SK-N-SH (cell line): Measurements from ENCODE around the gene ASF1B. TPM values are rescaled to one million over a fixed set of nuclear protein-coding genes. Genes with fewer than 3 reads are reported as not detected.

Source experiments
- CTCF ChIA-PET: fragments of 300-600, 350-600 bp; formaldehyde crosslinking; extraction: SDS; loops from one replicate; lab custom pipeline; 2021; lab: Yijun Ruan, JAX
- POLR2A ChIA-PET: fragments of 350-600 bp; sonication (Branson Sonifier 250); formaldehyde crosslinking; extraction: SDS; loops from one replicate; lab custom pipeline; 2020; ENCODE audit warnings: antibody characterized with exemption, inconsistent platforms; lab: Yijun Ruan, JAX
- DNase-seq: peaks from one replicate; pipeline ENCODE4 v3.0.0; 2012
- H2AFZ ChIP-seq: fragments of 200-600 bp; sonication (generic); 2 replicates; pipeline ENCODE4 v1.8.1; 2016; ENCODE audit warnings: antibody characterized with exemption, mild to moderate bottlenecking, low read depth
- H3F3A ChIP-seq: fragments of 200-600 bp; sonication (generic); replicated peaks from 2 replicates; pipeline ENCODE3; 2016; ENCODE audit warnings: antibody characterized with exemption, mild to moderate bottlenecking; ENCODE audit not compliant: insufficient read depth
- H3K27ac ChIP-seq, 2 experiments: fragments of 200-500 bp in 1 of 2; fragments of 200-600 bp in 1 of 2; sonication (Bioruptor generic) in 1 of 2; sonication (generic), shearing (Covaris generic) in 1 of 2; 2 replicates each; pipeline versions ENCODE4 v1.5.1 to v1.6.1; 2014 to 2016; ENCODE audit warnings: low read depth in 2 of 2, inconsistent platforms in 1 of 2, low read length in 1 of 2, mild to moderate bottlenecking in 1 of 2, mixed read lengths in 1 of 2
- H3K27me3 ChIP-seq: fragments of 200-600 bp; sonication (generic), shearing (Covaris generic); 2 replicates; pipeline ENCODE4 v1.6.1; 2016; ENCODE audit warnings: mixed run types; ENCODE audit not compliant: insufficient read depth
- H3K36me3 ChIP-seq, 2 experiments: fragments of 200-500 bp in 1 of 2; fragments of 200-600 bp in 1 of 2; sonication (Bioruptor generic) in 1 of 2; sonication (generic) in 1 of 2; replicated peaks in 1 of 2; 2 replicates each; pipeline versions ENCODE3 to v1.5.1; 2014 to 2016; ENCODE audit warnings: low read length in 1 of 2, mild to moderate bottlenecking in 1 of 2; ENCODE audit not compliant: insufficient read depth in 2 of 2, control insufficient read depth in 1 of 2
- H3K4me1 ChIP-seq, 2 experiments: fragments of 200-500 bp in 1 of 2; fragments of 200-600 bp in 1 of 2; sonication (Bioruptor generic) in 1 of 2; sonication (generic), shearing (Covaris generic) in 1 of 2; 2 replicates each; pipeline versions ENCODE4 v1.5.1 to v1.6.1; 2014 to 2016; ENCODE audit warnings: low read depth in 1 of 2, low read length in 1 of 2, mixed run types in 1 of 2; ENCODE audit not compliant: insufficient read depth in 2 of 2, control insufficient read depth in 1 of 2
- H3K4me2 ChIP-seq: fragments of 200-600 bp; sonication (generic), shearing (Covaris generic); 2 replicates; pipeline ENCODE4 v1.6.1; 2017; ENCODE audit warnings: mixed run types
- H3K4me3 ChIP-seq, 2 experiments: fragments of 200-500 bp in 1 of 2; fragments of 200-600 bp in 1 of 2; sonication (Bioruptor generic) in 1 of 2; sonication (generic), shearing (Covaris generic) in 1 of 2; 2 replicates each; pipeline versions ENCODE4 v1.5.1 to v1.8.1; 2014 to 2016; ENCODE audit warnings: low read depth in 2 of 2, inconsistent platforms in 1 of 2, low read length in 1 of 2, mild to moderate bottlenecking in 1 of 2, mixed read lengths in 1 of 2, moderate library complexity in 1 of 2
- H3K79me2 ChIP-seq: fragments of 200-600 bp; sonication (generic); 2 replicates; pipeline ENCODE4 v1.8.1; 2017; ENCODE audit warnings: mild to moderate bottlenecking; ENCODE audit not compliant: insufficient read depth
- H3K9ac ChIP-seq: fragments of 200-600 bp; sonication (generic); 2 replicates; pipeline ENCODE4 v1.6.1; 2017; ENCODE audit warnings: mixed run types
- H3K9me2 ChIP-seq: fragments of 200-600 bp; sonication (generic); 2 replicates; pipeline ENCODE4 v1.6.1; 2017; ENCODE audit warnings: mixed run types
- H3K9me3 ChIP-seq: fragments of 200-600 bp; sonication (generic); 2 replicates; pipeline ENCODE4 v1.6.1; 2017; ENCODE audit warnings: mixed run types, mild to moderate bottlenecking, moderate library complexity
- H4K20me1 ChIP-seq: fragments of 200-600 bp; sonication (generic); 2 replicates; pipeline ENCODE4 v1.6.1; 2017; ENCODE audit warnings: mild to moderate bottlenecking, mixed run types; ENCODE audit not compliant: insufficient read depth
- CHD2 ChIP-seq: fragments of 150-350 bp; IDR thresholded peaks from 2 replicates; pipeline ENCODE4 v1.6.1; 2018; ENCODE audit warnings: low read length; ENCODE audit not compliant: partially characterized antibody
- CTCF ChIP-seq: fragments of 200-600 bp; sonication (generic); IDR thresholded peaks from 2 replicates; pipeline ENCODE4 v1.6.1; 2017; ENCODE audit warnings: antibody characterized with exemption, mild to moderate bottlenecking, moderate library complexity
- ELF1 ChIP-seq: IDR thresholded peaks from 2 replicates; pipeline ENCODE4 v1.4.0; 2012
- FOSL2 ChIP-seq: IDR thresholded peaks from 2 replicates; pipeline ENCODE4 v1.4.0; 2012; ENCODE audit warnings: low read depth, mild to moderate bottlenecking, moderate library complexity, borderline replicate concordance
- FOXJ3 ChIP-seq: sonication (generic); formaldehyde crosslinking; IDR thresholded peaks from 2 replicates; pipeline ENCODE4 v1.5.1; 2020; ENCODE audit warnings: mild to moderate bottlenecking, missing genetic modification reagents
- FOXM1 ChIP-seq: IDR thresholded peaks from 2 replicates; pipeline ENCODE4 v1.4.0; 2012; ENCODE audit warnings: low read depth, mild to moderate bottlenecking
- GABPA ChIP-seq: IDR thresholded peaks from 2 replicates; pipeline ENCODE4 v1.4.0; 2012; ENCODE audit warnings: low read depth, mild to moderate bottlenecking
- GATA2 ChIP-seq: sonication (generic); formaldehyde crosslinking; IDR thresholded peaks from 2 replicates; pipeline ENCODE4 v1.5.0; 2020; ENCODE audit warnings: mild to moderate bottlenecking, missing genetic modification reagents
- MEF2A ChIP-seq: IDR thresholded peaks from 2 replicates; pipeline ENCODE4 v1.4.0; 2012; ENCODE audit warnings: low read depth, borderline replicate concordance
- NFIC ChIP-seq: IDR thresholded peaks from 2 replicates; pipeline ENCODE4 v1.4.0; 2012; ENCODE audit warnings: borderline replicate concordance
- POLR2AphosphoS5 ChIP-seq: IDR thresholded peaks from 2 replicates; pipeline ENCODE4 v1.6.1; 2012; ENCODE audit warnings: low read depth, low read length
- REST ChIP-seq: IDR thresholded peaks from 2 replicates; pipeline ENCODE4 v1.6.1; 2012; ENCODE audit warnings: mild to moderate bottlenecking, low read depth, low read length, moderate library complexity
- RFX5 ChIP-seq: IDR thresholded peaks from 2 replicates; pipeline ENCODE4 v1.6.1; 2012; ENCODE audit warnings: mild to moderate bottlenecking, improper control_type of control experiment, low read length
- SIN3A ChIP-seq: IDR thresholded peaks from 2 replicates; pipeline ENCODE4 v1.6.1; 2012; ENCODE audit warnings: low read depth, mild to moderate bottlenecking, low read length, moderate library complexity, borderline replicate concordance
- TCF12 ChIP-seq: IDR thresholded peaks from 2 replicates; pipeline ENCODE4 v1.4.0; 2012
- USF1 ChIP-seq: IDR thresholded peaks from 2 replicates; pipeline ENCODE4 v1.4.0; 2012; ENCODE audit warnings: low read depth, borderline replicate concordance
- ZBTB33 ChIP-seq: IDR thresholded peaks from 2 replicates; pipeline ENCODE4 v1.4.0; 2012; ENCODE audit warnings: low read depth, borderline replicate concordance
- WGBS: methylation state at CpG from one replicate; pipeline ENCODE4 v1.1.6; 2017; ENCODE audit warnings: low lambda C conversion rate; 5-methylcytosine and 5-hydroxymethylcytosine counted together
- polyA plus RNA-seq, 3 experiments: library from polyadenylated mRNA; depleted of rRNA; stranded (reverse); fragments of >200 nt; gene quantifications; 2 replicates each; pipeline ENCODE4 v1.2.3, GENCODE V29; 2012

The ASF1B gene
- polyA plus RNA-seq, 1 of the 3 experiments (the other 2 are of a cell fraction), result 19.0 TPM

- H3F3A ChIP-seq, result no peaks in the 10 kb centered on the region
- no peak overlapping the region for H2AFZ ChIP-seq
- no peaks in the 10 kb centered on the region for H3K4me1 ChIP-seq
- no peak overlapping the region for H3K9ac ChIP-seq
- H3K9me3 ChIP-seq, result no peaks in the 10 kb centered on the region
- H3K36me3 ChIP-seq, result peaks cover 0 to 3% of the 10 kb centered on the region in 2 experiments
- H3K9me2 ChIP-seq, result no peaks in the 10 kb centered on the region
- H3K27me3 ChIP-seq, result no peaks in the 10 kb centered on the region
- H3K4me2 ChIP-seq, result no peak overlapping the region
- peaks cover 21% of the 10 kb centered on the region; the same call in 1 of the 2 replicates for H3K79me2 ChIP-seq
- H4K20me1 ChIP-seq, result no peaks in the 10 kb centered on the region
- ChIA-PET POLR2A (no interaction called here), CTCF (interaction anchor here (1.2 kb wide), 1 partner anchor 29 kb away, joined by 3 read pairs; the partner anchor contains the start of gene ASF1B)
- no peak for DNase-seq
- no peak overlapping the region for H3K27ac ChIP-seq
- 77% methylated on average over 6 of the region's 23 CpGs for WGBS
- TF ChIP-seq CTCF (no peak), GABPA (no peak), FOXM1 (no peak), SIN3A (no peak), ELF1 (no peak), NFIC (no peak), GATA2 (CRISPR knock-in tag) (no peak), USF1 (no peak)
- H3K4me3 ChIP-seq, result no peak overlapping the region
Observed at GRCh38 chr19:14107581-14108461, 28.6 kb downstream of the ASF1B start.

GRCh38 chr19:14106840-14107239 is 29.5 kb downstream of the ASF1B start:
- peaks cover 0 to 7% of the 10 kb centered on the region in 2 experiments for H3K36me3 ChIP-seq
- 95% methylated on average over 8 of the region's 16 CpGs for WGBS
- H3K79me2 ChIP-seq, result peaks cover 18% of the 10 kb centered on the region; the same call in 1 of the 2 replicates
- CTCF ChIA-PET, result interaction anchor here (1.2 kb wide), 1 partner anchor 30 kb away, joined by 3 read pairs; the partner anchor contains the start of gene ASF1B
- H3K4me3 ChIP-seq, result no peak overlapping the region
- H2AFZ ChIP-seq, result no peak overlapping the region
- H3K27ac ChIP-seq, result no peak overlapping the region
- no peaks in the 10 kb centered on the region for H3K27me3 ChIP-seq
- no peaks in the 10 kb centered on the region for H3K9me2 ChIP-seq
- H3K9me3 ChIP-seq, result no peaks in the 10 kb centered on the region
- POLR2A ChIA-PET, result no interaction called here
- no peaks in the 10 kb centered on the region for H3K4me1 ChIP-seq
- DNase-seq, result no peak
- H3K9ac ChIP-seq, result no peak overlapping the region
- no peaks in the 10 kb centered on the region for H3F3A ChIP-seq
- no peak overlapping the region for H3K4me2 ChIP-seq
- no peaks in the 10 kb centered on the region for H4K20me1 ChIP-seq
- TF ChIP-seq POLR2AphosphoS5, result no peak
- no peak for TF ChIP-seq USF1
- no peak for TF ChIP-seq TCF12
- no peak for TF ChIP-seq ZBTB33
- no peak for TF ChIP-seq CHD2
- TF ChIP-seq SIN3A, result no peak
- no peak for TF ChIP-seq FOXJ3 (CRISPR knock-in tag)
- no peak for TF ChIP-seq FOSL2
- no peak for TF ChIP-seq RFX5
- no peak for TF ChIP-seq GATA2 (CRISPR knock-in tag)
- no peak for TF ChIP-seq REST
- TF ChIP-seq MEF2A, result no peak
